ENCODE results near the gene RAPSN. TPM values are rescaled to one million over a fixed set of nuclear protein-coding genes. Genes with fewer than 3 reads are reported as not detected.

The RAPSN gene
- polyA plus RNA-seq, 3 donors, result 1.2 TPM; not detected in 2

- Histone ChIP-seq H3K79me2 (ENCODE audit: insufficient read depth, low read length) (peaks cover 17% of the 10 kb centered on the region), H3K9me3 (replicated peaks in 1 of 2; ENCODE audit: control insufficient read depth in 1 of 2, insufficient read depth in 1 of 2, low read length in 2 of 2) (no peaks in the 10 kb centered on the region), H3K27ac (ENCODE audit: low read depth in 1 of 2, low read length in 2 of 2) (no peak overlapping the region), H3K27me3 (ENCODE audit: control insufficient read depth in 2 of 2, insufficient read depth in 2 of 2, low read length in 2 of 2) (no peaks in the 10 kb centered on the region), H3K9ac (ENCODE audit: insufficient read depth, low read length, poor library complexity, severe bottlenecking) (no peak overlapping the region), H3K4me2 (replicated peaks; ENCODE audit: extremely low read depth, low read length, poor library complexity, severe bottlenecking) (no peak overlapping the region), H2AFZ (ENCODE audit: insufficient read depth, low read depth, low read length, poor library complexity, severe bottlenecking) (no peak overlapping the region), H4K20me1 (ENCODE audit: insufficient read depth, low read length) (peaks cover 66% of the 10 kb centered on the region), H3K4me1 (ENCODE audit: control insufficient read depth in 1 of 2, insufficient read depth in 2 of 2, low read length in 2 of 2) (no peaks in the 10 kb centered on the region), H3K36me3 (replicated peaks in 1 of 2; ENCODE audit: control insufficient read depth in 1 of 2, insufficient read depth in 2 of 2, low read length in 2 of 2) (peaks cover 33 to 69% of the 10 kb centered on the region in 2 donors), H3K4me3 (replicated peaks in 1 of 3; ENCODE audit: low read depth in 2 of 3, low read length in 3 of 3) (no peak overlapping the region)
- TF ChIP-seq, protein P1, sequence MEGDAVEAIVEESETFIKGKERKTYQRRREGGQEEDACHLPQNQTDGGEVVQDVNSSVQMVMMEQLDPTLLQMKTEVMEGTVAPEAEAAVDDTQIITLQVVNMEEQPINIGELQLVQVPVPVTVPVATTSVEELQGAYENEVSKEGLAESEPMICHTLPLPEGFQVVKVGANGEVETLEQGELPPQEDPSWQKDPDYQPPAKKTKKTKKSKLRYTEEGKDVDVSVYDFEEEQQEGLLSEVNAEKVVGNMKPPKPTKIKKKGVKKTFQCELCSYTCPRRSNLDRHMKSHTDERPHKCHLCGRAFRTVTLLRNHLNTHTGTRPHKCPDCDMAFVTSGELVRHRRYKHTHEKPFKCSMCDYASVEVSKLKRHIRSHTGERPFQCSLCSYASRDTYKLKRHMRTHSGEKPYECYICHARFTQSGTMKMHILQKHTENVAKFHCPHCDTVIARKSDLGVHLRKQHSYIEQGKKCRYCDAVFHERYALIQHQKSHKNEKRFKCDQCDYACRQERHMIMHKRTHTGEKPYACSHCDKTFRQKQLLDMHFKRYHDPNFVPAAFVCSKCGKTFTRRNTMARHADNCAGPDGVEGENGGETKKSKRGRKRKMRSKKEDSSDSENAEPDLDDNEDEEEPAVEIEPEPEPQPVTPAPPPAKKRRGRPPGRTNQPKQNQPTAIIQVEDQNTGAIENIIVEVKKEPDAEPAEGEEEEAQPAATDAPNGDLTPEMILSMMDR (IDR thresholded peaks at IDR 0.05), result no peak
- no peaks in the 10 kb centered on the region for H3K27me3 Mint-ChIP-seq (ENCODE audit: low read depth in 3 of 3)
- no peak for DNase-seq
- peaks cover 30 to 63% of the 10 kb centered on the region in 2 donors for H3K36me3 Mint-ChIP-seq
- H3K27ac Mint-ChIP-seq, result peak overlapping the region in 3 of 7 donors; percentile 23 to 76 (median 52)
- 100% methylated on average over 4 of the region's 7 CpGs for WGBS (ENCODE audit: insufficient coverage)
- intact Hi-C loops (cut with micrococcal nuclease), result no loop called here
- H3K4me1 Mint-ChIP-seq, result no peaks in the 10 kb centered on the region
- H3K4me3 Mint-ChIP-seq, result no peak overlapping the region
- no peaks in the 10 kb centered on the region for H3K9me3 Mint-ChIP-seq
These were observed 12.9 kb upstream of the RAPSN start for GRCh38 chr11:47461876-47462275.

GRCh38 chr11:47460571-47461235 lies 11.8 kb upstream of the RAPSN start:
- Mint-ChIP-seq H3K9me3 (no peaks in the 10 kb centered on the region), H3K27ac (no peak overlapping the region), H3K36me3 (peaks cover 26 to 52% of the 10 kb centered on the region in 2 donors), H3K4me1 (no peaks in the 10 kb centered on the region), H3K27me3 (ENCODE audit: low read depth in 3 of 3) (no peaks in the 10 kb centered on the region), H3K4me3 (no peak overlapping the region)
- Histone ChIP-seq H3K27me3 (ENCODE audit: control insufficient read depth in 2 of 2, insufficient read depth in 2 of 2, low read length in 2 of 2) (no peaks in the 10 kb centered on the region), H3K4me3 (replicated peaks in 1 of 3; ENCODE audit: low read depth in 2 of 3, low read length in 3 of 3) (no peak overlapping the region), H3K9me3 (replicated peaks in 1 of 2; ENCODE audit: control insufficient read depth in 1 of 2, insufficient read depth in 1 of 2, low read length in 2 of 2) (no peaks in the 10 kb centered on the region), H3K27ac (ENCODE audit: low read depth in 1 of 2, low read length in 2 of 2) (no peak overlapping the region), H3K79me2 (ENCODE audit: insufficient read depth, low read length) (peaks cover 12% of the 10 kb centered on the region), H2AFZ (ENCODE audit: insufficient read depth, low read depth, low read length, poor library complexity, severe bottlenecking) (no peak overlapping the region), H3K4me2 (replicated peaks; ENCODE audit: extremely low read depth, low read length, poor library complexity, severe bottlenecking) (no peak overlapping the region), H3K4me1 (ENCODE audit: control insufficient read depth in 1 of 2, insufficient read depth in 2 of 2, low read length in 2 of 2) (no peaks in the 10 kb centered on the region), H4K20me1 (ENCODE audit: insufficient read depth, low read length) (peaks cover 54% of the 10 kb centered on the region), H3K36me3 (replicated peaks in 1 of 2; ENCODE audit: control insufficient read depth in 1 of 2, insufficient read depth in 2 of 2, low read length in 2 of 2) (peaks cover 27 to 57% of the 10 kb centered on the region in 2 donors), H3K9ac (ENCODE audit: insufficient read depth, low read length, poor library complexity, severe bottlenecking) (no peak overlapping the region)
- DNase-seq, result no peak
- TF ChIP-seq, protein P1 (IDR thresholded peaks at IDR 0.05), result no peak
- 94% methylated on average over 2 of the region's 2 CpGs for WGBS (ENCODE audit: insufficient coverage)
- intact Hi-C loops (cut with micrococcal nuclease), result no loop called here
